Activated naive CD4-positive, alpha-beta T cell treated with Interleukin-2 at 50 U/mL for 16 hours (primary cell): ENCODE results near the gene CPNE6.
A peak's percentile ranks its signal among the peaks of the same experiment; 100 is the strongest.
"Not testable (repeated sequence)": the region's sequence is repeated elsewhere in the genome, so short reads cannot be mapped to it uniquely, and the experiment has no call there.

Experiments used
- DNase-seq: peaks from one replicate; pipeline ENCODE4 v3.0.0-alpha.2; 2020

Gene CPNE6

GRCh38 chr14:24071144-24071697 lies at the start of gene CPNE6:
TSS of gene CPNE6 (plus strand) at chr14:24071562. CDS start at chr14:24072937, 1,375 bp downstream.
- DNase-seq: peak; percentile 62

DNA sequence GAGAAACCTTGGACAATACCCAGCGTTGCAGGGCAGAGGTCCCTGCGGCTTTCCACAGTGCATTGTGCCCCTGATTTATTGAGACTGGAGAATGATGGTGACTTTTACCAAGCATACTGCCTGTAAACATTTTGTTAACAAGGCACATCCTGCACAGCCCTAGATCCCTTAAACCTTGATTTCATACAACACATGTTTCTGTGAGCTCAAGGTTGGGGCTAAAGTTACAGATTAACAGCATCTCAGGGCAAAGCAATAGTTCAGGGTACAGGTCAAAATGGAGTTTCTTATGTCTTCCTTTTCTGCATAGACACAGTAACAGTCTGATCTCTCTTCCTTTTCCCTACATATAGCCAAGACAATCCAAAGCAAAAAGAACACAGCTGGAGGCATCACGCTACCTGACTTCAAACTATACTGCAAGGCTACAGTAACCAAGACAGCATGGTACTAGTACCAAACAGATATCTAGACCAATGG lies 46.4 kb upstream of the CPNE6 start:
- not testable (repeated sequence) for DNase-seq

GRCh38 chr14:24029687-24030086 lies 41.7 kb upstream of the CPNE6 start:
- DNase-seq: not testable (repeated sequence)

- not testable (repeated sequence) for DNase-seq
These were observed 40.0 kb upstream of the CPNE6 start for GRCh38 chr14:24031331-24031730.

GRCh38 chr14:24032727-24033418 lies 38.5 kb upstream of the CPNE6 start:
- DNase-seq: no peak

DNA sequence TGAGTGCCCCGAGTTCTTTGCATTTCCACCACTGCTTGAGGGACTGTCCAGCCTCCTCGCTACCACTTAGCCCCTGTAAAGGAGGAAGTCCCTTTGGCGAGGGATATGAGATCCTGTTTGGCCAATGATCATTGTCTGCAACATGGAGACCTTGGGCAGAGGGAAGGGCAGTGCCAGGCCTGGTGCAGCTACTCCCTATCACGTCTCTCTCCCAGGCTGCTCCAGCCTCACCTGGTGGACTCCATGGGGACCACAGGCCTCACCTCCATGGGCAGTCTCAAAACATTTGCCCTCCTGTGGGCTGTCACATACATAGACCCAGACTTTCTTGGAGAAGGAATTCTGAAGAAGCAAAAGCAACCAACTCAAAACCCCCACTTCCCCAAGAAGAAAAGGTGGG lies 35.6 kb upstream of the CPNE6 start:
- DNase-seq: not testable (repeated sequence)

GRCh38 chr14:24036169-24036962 lies 35.0 kb upstream of the CPNE6 start:
- DNase-seq: peak; percentile 63

DNA sequence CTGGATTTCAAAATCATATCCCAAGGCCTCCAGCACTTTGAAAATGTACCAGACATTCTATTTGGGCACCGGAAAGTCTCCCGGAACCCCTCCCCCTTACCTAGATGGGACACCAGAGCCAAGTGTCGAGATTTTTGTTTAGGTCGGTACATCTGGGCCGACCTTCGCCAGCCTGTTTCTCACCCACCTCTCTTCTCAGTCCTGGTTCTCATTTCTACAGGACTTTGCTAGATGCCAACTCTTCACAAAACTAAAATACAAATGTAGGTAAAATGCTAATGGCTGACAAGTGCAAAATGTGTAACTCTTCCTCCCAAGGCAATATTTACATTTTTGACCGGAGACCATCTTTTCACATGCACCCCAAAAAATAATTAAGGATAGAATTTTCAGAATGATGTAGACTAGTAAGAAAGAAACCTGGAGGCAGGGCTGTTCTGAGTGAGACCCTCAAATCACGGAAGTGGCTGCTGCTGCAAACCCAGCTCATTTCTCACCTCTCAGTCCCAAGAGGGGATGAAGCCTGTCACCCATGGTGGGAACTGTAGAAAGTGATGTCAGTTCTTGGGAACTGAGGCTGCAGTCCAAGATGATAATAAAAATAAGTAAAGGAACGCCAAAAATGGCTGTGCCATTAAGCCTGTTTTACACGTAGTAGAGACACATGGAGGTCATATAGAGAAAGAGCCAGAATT lies 34.3 kb upstream of the CPNE6 start:
- not testable (repeated sequence) for DNase-seq

DNA sequence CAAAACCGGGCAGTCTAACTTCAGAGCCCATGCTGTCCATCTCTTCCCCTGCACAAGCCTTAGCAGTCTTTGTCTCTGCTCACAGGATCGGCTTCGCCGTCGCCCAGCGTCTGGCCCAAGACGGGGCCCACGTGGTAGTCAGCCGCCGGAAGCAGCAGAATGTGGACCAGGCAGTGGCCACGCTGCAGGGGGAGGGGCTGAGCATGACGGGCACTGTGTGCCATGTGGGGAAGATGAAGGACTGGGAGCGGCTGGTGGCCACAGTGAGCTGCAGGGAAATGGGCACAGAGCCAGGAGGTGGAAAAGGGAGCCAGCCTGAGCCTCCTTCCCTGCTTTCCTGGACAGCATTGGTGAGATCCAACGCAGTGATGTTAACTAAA lies 33.7 kb upstream of the CPNE6 start:
- DNase-seq: no peak

DNA sequence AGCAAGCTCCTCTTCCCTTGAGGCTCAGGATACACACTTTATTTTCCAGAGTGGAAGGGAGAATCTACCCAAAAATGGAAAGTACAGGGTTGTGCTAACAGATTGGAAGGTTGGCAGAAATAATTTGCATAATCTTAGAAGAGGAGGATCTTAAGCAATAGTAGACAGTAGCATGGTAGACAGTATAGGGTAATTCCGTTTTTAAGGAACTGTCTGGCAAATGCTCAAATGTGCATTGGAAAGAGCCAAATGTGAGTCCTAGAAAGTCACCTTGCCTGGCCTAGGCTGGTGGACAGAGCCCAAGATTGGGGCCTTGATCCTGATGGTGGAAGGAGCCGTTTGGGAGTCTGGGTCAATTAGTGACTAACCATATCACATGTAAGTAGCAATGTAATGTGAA lies 32.7 kb upstream of the CPNE6 start:
- no peak for DNase-seq

- no peak for DNase-seq
These were observed 30.7 kb upstream of the CPNE6 start for GRCh38 chr14:24040692-24041091.

DNA sequence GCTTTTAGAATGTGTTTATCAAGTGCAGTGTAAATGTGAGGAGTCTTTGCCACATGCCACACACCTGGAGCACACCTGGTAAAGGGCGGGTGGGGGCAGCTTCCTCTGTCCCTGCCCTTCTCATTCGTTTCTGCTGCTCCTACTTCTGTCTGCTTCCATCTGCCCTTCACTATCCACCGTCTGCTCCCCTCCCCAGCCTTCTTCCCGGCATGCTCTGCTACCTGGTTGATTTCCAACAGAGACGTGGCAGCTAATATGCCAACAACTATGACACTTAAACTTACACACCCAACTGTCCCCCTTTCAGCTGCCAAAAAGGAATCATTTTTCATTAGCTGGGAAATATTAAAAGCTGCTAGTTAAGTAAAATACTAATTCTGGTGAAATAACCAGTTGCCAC lies 28.6 kb upstream of the CPNE6 start:
- no peak for DNase-seq

DNA sequence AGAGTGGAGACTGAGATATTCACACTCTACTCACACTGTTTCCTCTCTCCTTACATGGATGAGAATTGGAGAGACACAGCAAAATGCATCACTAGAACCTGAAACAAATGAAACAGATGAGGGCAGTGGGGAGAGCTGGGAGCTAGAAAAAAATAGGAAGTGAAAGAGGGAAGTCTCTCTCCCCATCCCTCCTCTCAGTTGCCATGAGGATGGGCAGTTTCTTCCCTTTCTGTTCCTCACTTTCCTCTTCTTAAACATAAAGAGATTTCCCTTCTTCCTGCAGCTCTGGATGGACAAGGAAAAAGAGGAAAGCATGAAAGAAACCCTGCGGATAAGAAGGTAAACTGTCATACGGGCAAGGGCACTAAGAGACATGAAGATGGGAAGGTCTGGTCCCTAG lies 22.4 kb upstream of the CPNE6 start:
- not testable (repeated sequence) for DNase-seq

DNA sequence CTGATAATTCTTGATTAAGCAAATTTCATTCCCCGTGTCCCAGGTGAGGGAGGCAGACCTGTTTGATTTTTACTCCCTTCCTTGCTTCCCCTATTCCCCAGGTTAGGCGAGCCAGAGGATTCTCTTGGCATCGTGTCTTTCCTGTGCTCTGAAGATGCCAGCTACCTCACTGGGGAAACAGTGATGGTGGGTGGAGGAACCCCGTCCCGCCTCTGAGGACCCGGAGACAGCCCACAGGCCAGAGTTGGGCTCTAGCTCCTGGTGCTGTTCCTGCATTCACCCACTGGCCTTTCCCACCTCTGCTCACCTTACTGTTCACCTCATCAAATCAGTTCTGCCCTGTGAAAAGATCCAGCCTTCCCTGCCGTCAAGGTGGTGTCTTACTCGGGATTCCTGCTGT lies 20.6 kb upstream of the CPNE6 start:
- DNase-seq: not testable (repeated sequence)

- peak; percentile 11 for DNase-seq
These were observed 20.1 kb upstream of the CPNE6 start for GRCh38 chr14:24051176-24051788.

DNA sequence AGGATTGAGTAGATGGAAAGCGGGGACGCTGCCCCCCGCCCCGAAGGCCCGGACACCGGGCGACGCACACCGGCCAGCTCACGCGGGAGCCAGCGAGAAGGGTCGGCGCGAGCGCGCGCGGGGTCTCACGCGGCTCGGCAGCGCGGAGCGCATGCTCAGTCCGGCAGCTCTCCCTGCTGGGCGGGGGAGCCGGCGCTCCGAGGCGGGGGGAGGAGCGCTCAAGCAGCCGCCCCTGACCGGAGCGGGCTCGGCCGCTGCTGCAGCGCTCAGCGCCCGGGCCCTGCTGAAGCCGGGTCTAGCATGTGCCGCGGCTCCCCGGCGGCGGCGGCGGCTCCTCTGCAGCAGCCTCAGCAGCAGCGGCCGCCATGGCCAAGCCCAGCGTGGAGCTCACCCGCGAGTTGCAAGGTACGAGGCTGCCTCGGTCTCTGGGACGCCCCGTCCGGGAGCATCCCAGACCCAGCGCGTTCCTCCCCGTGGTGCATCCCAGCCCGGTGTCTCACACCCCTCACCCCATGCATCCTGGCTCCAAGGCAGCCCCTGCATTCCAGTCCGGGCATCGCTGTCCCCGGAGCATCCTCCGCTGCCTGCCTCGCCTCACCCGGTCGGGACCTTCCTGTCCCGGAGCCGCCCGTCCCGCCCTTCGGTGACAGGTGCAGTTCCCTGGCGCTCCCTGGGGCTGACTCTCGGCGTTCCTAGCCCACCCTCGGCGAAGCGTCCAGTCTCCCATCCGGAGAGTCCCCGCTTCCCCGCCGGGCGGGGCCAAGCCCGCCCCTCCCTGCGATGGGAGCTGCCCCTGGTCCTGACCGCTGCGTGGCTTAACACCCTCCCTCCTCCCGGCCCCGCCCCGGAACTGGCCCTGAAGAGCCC lies 19.3 kb upstream of the CPNE6 start, which contains the start of gene CARMIL3:
Gene CARMIL3 (plus strand): TSS at position 221 of the 867 bp plus-strand sequence. CDS start 145 bp downstream, at position 366.
- peak; percentile 65 for DNase-seq

DNA sequence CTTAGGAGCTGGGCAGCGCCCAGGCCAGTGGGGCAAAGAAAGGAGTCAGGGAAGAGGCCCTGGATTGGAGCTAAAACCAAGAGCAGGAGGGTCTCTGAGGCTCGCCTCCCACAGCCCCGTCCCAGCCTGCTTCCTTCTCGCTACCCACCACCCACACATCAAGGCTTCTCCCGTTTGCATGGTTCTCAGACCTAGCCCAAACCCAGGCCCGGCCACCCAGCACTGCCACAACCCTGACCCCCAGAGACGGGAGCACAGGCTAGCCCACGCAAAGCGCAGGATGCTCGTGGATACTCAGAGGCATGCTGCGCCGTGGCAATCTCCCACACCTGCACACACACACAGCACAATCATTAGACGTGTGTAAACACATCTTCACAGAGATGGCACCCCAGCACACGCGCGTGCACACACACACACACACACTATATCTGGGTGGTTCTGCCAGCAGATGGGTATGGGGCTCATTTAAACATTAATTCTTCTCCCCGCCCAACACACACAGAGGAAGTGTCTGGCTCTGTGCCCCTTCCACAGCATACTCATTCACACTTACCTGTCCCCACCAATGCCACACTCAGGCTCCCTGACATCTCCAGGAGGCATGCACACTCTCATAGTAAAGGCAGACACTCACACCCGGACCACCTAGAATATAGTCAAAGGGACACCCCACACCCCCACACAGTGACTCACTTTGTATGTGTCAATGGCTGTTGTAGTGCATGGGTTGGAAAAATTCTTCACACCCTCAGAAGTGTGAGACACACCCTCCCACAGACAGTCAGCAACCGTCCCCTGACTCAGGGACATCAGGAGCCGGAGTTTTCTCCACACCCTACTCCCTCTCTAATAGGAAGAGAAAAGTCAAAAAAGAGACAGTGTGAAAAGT lies 18.5 kb upstream of the CPNE6 start:
- DNase-seq: peak; percentile 77

DNA sequence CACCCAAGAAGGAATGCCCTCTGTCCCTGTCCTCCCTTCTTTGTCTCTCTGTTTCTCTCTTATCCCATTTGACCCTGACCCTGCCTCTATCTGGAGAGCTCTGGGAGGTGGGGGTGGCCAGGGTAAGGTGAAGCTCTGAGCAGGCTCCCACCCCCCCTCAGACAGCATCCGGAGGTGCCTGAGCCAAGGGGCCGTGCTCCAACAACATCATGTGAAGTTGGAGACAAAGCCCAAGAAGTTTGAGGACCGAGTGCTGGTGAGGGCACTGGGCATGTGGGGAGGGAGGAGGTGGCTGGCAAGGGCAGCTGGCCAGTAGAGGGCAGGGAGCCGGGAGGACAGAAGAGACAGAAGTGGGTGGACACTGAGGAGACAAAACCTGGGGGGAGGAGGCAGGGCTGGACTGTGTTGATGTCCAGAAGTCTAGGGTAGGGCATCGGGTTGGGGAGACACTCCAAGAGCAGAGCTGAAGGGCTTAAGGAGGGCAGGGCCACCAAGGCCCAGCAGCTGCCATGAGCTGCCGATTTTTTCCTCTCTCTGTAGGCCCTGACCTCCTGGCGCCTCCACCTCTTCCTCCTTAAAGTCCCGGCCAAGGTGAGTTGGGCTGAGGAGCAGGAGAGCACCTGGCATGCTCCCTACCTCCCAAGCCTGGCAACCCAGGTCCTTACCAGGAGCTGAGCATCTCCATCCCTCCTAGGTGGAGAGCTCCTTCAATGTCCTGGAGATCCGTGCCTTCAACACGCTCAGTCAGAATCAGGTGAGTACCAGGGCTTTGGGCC lies 17.6 kb upstream of the CPNE6 start:
- no peak for DNase-seq

GRCh38 chr14:24054324-24054641 lies 17.1 kb upstream of the CPNE6 start:
- no peak for DNase-seq

DNA sequence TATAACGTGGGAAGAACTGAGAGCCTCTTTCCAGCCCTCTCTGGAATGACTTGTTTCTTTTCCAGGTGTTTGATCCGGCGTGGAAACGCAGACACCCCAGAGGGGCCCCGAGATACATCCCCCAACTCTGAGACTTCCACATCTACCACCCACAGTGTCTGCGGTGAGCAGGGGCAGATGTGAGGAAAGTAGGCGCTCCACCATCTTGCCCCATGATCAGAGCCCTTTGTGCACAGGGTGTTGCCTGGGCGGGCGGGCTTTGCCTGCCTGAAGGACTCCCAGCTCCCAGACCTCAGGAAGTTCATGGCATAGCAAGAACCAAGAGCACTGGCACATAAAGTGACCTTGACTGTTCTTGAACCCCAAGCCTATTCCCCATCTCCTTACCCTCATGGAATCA lies 16.7 kb upstream of the CPNE6 start:
- DNase-seq: no peak
